ENCODE results near the gene BCL2L1. TPM values are rescaled to one million over a fixed set of nuclear protein-coding genes. Genes with fewer than 3 reads are reported as not detected.

Gene BCL2L1
- total and polyA plus RNA-seq, 2 donors (not counting 3 experiments of a cell fraction or from before 2014, with no cell fraction given): 78.0 to 101 TPM

DNA sequence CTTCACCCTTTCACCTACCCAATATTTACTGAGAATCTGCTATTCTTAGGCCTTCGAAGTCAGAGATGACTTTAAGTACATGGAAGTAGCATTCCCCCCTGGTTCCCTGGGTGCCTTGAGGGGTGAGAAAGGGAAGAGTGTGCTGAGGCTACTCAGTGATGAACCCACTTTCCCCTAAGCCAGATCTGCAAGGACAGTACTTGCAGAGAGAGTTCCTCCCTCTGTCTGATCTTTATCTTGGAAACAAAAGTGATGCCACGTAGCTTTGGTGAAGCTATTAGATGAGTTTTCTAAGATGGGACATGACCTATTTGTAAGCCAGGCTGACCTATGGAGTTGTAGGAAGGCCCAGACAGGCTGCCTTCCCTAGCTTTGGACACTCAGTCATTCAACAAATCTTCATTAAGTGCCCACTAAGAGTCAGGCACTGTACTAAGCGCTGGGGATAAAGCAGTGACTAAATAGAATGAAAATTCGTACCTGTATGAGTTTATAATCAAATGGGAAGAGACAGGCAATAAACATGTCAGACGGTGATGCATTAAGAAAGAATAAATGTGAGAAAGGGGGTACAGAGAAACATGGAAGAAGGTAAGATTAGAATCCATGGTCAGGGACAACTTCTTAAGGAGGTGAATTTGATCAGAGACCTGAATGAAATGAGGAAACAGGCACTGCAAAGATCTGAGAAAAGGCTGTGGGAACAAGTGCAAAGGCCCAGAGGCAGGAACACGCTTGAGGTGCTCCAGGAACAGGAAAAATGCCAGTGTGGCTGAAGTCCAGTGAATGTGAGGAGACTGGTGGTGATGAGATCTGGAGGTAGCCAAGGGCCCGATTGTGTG is 42.2 kb downstream of the BCL2L1 start:
- H3K9me3 ChIP-seq (replicated peaks; ENCODE audit: control insufficient read depth, insufficient read depth, low read length): no peaks in the 10 kb centered on the region
- H2AFZ ChIP-seq (ENCODE audit: low read depth, low read length): no peak overlapping the region
- CTCF ChIA-PET: interaction anchor here (1.0 to 1.6 kb wide), 4 partner anchors 13 to 44 kb away, joined by 3 to 10 read pairs (median 4); no protein-coding TSS in a partner anchor
- POLR2A ChIA-PET: no interaction called here
- no peak overlapping the region for H3K27ac ChIP-seq (ENCODE audit: insufficient read depth, low read depth, low read length)
- no peaks in the 10 kb centered on the region for H4K20me1 ChIP-seq (replicated peaks; ENCODE audit: control insufficient read depth, extremely low read depth, insufficient read depth, low read length)
- intact Hi-C loops (cut with micrococcal nuclease): no loop called here
- BruUV-seq (replicated peaks): no TSS peak
- FAIRE-seq (no peak), DNase-seq (ENCODE audit: low read depth, low spot score) (no peak)
- no peak overlapping the region for H3K4me3 ChIP-seq (replicated peaks in 1 of 3; ENCODE audit: insufficient read depth in 1 of 3, low read depth in 1 of 3, low read length in 3 of 3)
- peaks cover 2 to 14% of the 10 kb centered on the region in 2 experiments for H3K36me3 ChIP-seq (ENCODE audit: control insufficient read depth in 2 of 2, extremely low read depth in 1 of 2, insufficient read depth in 2 of 2, low read length in 2 of 2)
- TF ChIP-seq JUN (IDR thresholded peaks at IDR 0.05; ENCODE audit: borderline replicate concordance, insufficient read depth, insufficient read length, low read depth) (no peak), FOS (IDR thresholded peaks at IDR 0.05; ENCODE audit: borderline replicate concordance, insufficient read depth, low read length) (no peak), EZH2 (IDR thresholded peaks at IDR 0.05; ENCODE audit: borderline replicate concordance, low read depth, low read length, severe bottlenecking) (no peak), POLR2A (IDR thresholded peaks at IDR 0.05; ENCODE audit: low read depth, low read length) (no peak), GATA2 (IDR thresholded peaks at IDR 0.05; ENCODE audit: insufficient read depth, insufficient read length, low read depth, low read length) (no peak), MYC (IDR thresholded peaks at IDR 0.05; ENCODE audit: low read depth, low read length) (no peak), POLR2AphosphoS5 (IDR thresholded peaks at IDR 0.05; ENCODE audit: insufficient read depth, low read depth, low read length) (no peak)
- TF ChIP-seq, protein P1, sequence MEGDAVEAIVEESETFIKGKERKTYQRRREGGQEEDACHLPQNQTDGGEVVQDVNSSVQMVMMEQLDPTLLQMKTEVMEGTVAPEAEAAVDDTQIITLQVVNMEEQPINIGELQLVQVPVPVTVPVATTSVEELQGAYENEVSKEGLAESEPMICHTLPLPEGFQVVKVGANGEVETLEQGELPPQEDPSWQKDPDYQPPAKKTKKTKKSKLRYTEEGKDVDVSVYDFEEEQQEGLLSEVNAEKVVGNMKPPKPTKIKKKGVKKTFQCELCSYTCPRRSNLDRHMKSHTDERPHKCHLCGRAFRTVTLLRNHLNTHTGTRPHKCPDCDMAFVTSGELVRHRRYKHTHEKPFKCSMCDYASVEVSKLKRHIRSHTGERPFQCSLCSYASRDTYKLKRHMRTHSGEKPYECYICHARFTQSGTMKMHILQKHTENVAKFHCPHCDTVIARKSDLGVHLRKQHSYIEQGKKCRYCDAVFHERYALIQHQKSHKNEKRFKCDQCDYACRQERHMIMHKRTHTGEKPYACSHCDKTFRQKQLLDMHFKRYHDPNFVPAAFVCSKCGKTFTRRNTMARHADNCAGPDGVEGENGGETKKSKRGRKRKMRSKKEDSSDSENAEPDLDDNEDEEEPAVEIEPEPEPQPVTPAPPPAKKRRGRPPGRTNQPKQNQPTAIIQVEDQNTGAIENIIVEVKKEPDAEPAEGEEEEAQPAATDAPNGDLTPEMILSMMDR (IDR thresholded peaks at IDR 0.05; ENCODE audit: extremely low read depth in 1 of 2, insufficient read depth in 1 of 2, low read depth in 1 of 2, low read length in 2 of 2): no peak
- TF ChIP-seq, protein P2, sequence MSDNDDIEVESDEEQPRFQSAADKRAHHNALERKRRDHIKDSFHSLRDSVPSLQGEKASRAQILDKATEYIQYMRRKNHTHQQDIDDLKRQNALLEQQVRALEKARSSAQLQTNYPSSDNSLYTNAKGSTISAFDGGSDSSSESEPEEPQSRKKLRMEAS (IDR thresholded peaks at IDR 0.05; ENCODE audit: insufficient read depth, insufficient read length): no peak
- no peaks in the 10 kb centered on the region for H3K9me1 ChIP-seq (replicated peaks; ENCODE audit: control insufficient read depth, extremely low read depth, insufficient read depth, low read length)
- no peak overlapping the region for H3K4me2 ChIP-seq (ENCODE audit: insufficient read depth, low read length)
- peaks cover 50% of the 10 kb centered on the region for H3K4me1 ChIP-seq (ENCODE audit: control insufficient read depth, extremely low read depth, insufficient read depth, low read length)
- dilution Hi-C loops (cut with MboI; ENCODE audit: extremely low pct_ligation_motif_present, low sequenced_read_pairs): no loop called here
- no peak overlapping the region for H3K9ac ChIP-seq (replicated peaks; ENCODE audit: extremely low read depth, insufficient read depth, low read length)
- H3K27me3 ChIP-seq (ENCODE audit: control insufficient read depth in 2 of 2, insufficient read depth in 2 of 2, low read length in 2 of 2): no peaks in the 10 kb centered on the region
- peaks cover 82% of the 10 kb centered on the region for H3K79me2 ChIP-seq (ENCODE audit: control insufficient read depth, insufficient read depth, low read length)

All from endothelial cell of umbilical vein (primary cell).